ENCODE measurements around the gene RYK.

DNA sequence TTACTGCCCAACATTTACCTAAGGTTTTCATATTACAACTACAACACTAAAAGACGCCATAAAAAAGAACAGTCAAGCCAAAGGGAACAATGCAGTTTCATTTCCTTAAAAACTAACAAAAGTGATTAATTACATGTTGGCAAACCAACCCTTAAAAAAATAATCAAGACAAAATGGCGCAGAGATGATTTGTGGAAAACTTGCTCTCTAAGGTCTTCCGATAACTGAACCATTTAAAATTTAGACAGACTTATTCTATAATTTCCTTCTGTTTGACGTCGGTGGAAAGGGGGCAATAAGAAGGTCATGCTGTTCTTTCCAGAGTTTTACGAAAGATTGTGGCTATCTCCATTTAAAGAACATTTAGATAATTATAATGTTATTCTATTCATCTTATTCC lies 87.6 kb downstream of the RYK start:
- TF ChIP-seq, protein P1, sequence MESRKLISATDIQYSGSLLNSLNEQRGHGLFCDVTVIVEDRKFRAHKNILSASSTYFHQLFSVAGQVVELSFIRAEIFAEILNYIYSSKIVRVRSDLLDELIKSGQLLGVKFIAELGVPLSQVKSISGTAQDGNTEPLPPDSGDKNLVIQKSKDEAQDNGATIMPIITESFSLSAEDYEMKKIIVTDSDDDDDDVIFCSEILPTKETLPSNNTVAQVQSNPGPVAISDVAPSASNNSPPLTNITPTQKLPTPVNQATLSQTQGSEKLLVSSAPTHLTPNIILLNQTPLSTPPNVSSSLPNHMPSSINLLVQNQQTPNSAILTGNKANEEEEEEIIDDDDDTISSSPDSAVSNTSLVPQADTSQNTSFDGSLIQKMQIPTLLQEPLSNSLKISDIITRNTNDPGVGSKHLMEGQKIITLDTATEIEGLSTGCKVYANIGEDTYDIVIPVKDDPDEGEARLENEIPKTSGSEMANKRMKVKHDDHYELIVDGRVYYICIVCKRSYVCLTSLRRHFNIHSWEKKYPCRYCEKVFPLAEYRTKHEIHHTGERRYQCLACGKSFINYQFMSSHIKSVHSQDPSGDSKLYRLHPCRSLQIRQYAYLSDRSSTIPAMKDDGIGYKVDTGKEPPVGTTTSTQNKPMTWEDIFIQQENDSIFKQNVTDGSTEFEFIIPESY (IDR thresholded peaks at IDR 0.05; ENCODE audit: extremely low read depth, insufficient replicate concordance, low read length), result no peak
- TF ChIP-seq RAD21 (IDR thresholded peaks at IDR 0.05; ENCODE audit: low read depth) (no peak), JUND (IDR thresholded peaks at IDR 0.05) (no peak), ZNF274 (IDR thresholded peaks at IDR 0.05; ENCODE audit: low read depth, low read length) (no peak), TCF7L2 (IDR thresholded peaks at IDR 0.05; ENCODE audit: borderline replicate concordance, extremely low read depth, insufficient read depth, insufficient read length) (no peak), POLR2A (IDR thresholded peaks at IDR 0.05; ENCODE audit: borderline replicate concordance, extremely low read depth, insufficient read depth, insufficient read length) (no peak), EZH2phosphoT487 (IDR thresholded peaks at IDR 0.05; ENCODE audit: borderline replicate concordance) (no peak), YY1 (IDR thresholded peaks at IDR 0.05; ENCODE audit: extremely low read depth, insufficient replicate concordance, low read depth, low read length) (no peak), SIN3A (IDR thresholded peaks at IDR 0.05; ENCODE audit: low read depth) (no peak), EZH2 (IDR thresholded peaks at IDR 0.05) (no peak), FOSL1 (IDR thresholded peaks at IDR 0.05; ENCODE audit: low read depth) (no peak), ZFX (IDR thresholded peaks at IDR 0.05) (no peak)
- TF ChIP-seq, protein P2, sequence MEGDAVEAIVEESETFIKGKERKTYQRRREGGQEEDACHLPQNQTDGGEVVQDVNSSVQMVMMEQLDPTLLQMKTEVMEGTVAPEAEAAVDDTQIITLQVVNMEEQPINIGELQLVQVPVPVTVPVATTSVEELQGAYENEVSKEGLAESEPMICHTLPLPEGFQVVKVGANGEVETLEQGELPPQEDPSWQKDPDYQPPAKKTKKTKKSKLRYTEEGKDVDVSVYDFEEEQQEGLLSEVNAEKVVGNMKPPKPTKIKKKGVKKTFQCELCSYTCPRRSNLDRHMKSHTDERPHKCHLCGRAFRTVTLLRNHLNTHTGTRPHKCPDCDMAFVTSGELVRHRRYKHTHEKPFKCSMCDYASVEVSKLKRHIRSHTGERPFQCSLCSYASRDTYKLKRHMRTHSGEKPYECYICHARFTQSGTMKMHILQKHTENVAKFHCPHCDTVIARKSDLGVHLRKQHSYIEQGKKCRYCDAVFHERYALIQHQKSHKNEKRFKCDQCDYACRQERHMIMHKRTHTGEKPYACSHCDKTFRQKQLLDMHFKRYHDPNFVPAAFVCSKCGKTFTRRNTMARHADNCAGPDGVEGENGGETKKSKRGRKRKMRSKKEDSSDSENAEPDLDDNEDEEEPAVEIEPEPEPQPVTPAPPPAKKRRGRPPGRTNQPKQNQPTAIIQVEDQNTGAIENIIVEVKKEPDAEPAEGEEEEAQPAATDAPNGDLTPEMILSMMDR (IDR thresholded peaks at IDR 0.05 in 2 of 3, conservative IDR thresholded peaks at IDR 0.05 in 1 of 3; ENCODE audit: borderline replicate concordance in 1 of 3, insufficient read depth in 1 of 3, low read depth in 2 of 3, low read length in 2 of 3), result no peak
- TF ChIP-seq, protein P3, sequence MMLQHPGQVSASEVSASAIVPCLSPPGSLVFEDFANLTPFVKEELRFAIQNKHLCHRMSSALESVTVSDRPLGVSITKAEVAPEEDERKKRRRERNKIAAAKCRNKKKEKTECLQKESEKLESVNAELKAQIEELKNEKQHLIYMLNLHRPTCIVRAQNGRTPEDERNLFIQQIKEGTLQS (IDR thresholded peaks at IDR 0.05), result no peak

Measured in HCT116 (cell line).